ENCODE measurements around the gene CFAP210. TPM values are rescaled to one million over a fixed set of nuclear protein-coding genes. Genes with fewer than 3 reads are reported as not detected.

The CFAP210 gene
- total RNA-seq, 1 experiment from 2014 or later: not detected

DNA sequence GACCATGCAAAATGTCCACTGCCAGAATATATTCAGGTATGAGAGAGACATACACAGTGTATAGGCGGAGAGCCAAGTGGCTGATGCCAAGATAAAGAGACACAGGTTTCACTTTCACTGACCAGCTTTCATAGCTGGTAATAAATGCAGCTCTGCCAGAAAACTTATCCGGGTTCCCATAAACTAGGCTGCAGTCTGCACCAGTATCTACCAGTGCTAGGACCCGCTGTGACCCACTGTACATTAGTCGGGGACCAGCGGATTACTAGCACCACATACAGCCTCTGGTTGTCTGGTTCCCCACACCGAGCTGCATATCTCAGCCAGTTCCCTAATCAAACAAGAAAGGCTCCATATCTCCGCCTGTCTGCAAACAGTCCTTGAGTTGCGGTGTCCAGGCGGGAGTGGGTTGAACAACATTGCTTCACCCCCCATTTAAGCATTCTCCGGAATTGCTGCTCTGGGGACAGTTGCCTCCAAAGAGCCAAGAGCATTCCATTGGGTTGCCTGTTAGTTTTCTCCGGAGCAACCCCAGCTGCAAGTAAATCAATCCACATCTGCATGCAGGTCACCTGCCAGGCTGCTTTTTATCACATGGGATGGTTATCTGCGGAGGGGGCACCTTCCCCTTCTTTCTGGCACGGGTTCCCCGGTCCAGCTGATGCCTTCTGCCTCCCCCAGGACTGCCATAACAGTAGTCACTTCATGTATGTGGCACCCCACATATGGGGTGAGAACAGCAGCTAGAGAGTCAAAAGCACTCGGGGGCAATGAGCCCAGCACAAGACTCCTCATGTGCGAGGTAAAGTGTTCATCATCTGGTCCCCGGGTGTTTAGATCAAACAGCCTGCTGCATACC, 21.4 kb upstream of the CFAP210 start:
- Histone ChIP-seq H3K9me3 (ENCODE audit: control insufficient read depth in 1 of 2, insufficient read depth in 1 of 2, low read depth in 1 of 2, low read length in 2 of 2) (no peaks in the 10 kb centered on the region), H3K79me2 (ENCODE audit: insufficient read depth, low read length) (no peaks in the 10 kb centered on the region), H2AFZ (ENCODE audit: low read depth, low read length, poor library complexity, severe bottlenecking) (no peak overlapping the region), H3K36me3 (ENCODE audit: control insufficient read depth in 1 of 2, insufficient read depth in 2 of 2, low read length in 2 of 2) (no peaks in the 10 kb centered on the region), H3K9ac (ENCODE audit: low read length) (no peak overlapping the region), H3K4me2 (ENCODE audit: low read length) (no peak overlapping the region), H3K9me2 (ENCODE audit: insufficient read depth) (no peaks in the 10 kb centered on the region), H3K4me3 (replicated peaks in 1 of 2; ENCODE audit: low read depth in 1 of 2, low read length in 2 of 2) (no peak overlapping the region), H3K4me1 (ENCODE audit: control insufficient read depth in 1 of 2, insufficient read depth in 2 of 2, low read length in 2 of 2) (no peaks in the 10 kb centered on the region), H3K27ac (ENCODE audit: low read depth, low read length) (no peak overlapping the region), H3K27me3 (ENCODE audit: insufficient read depth, low read length) (no peaks in the 10 kb centered on the region), H4K20me1 (ENCODE audit: insufficient read depth) (no peaks in the 10 kb centered on the region)
- POLR2A ChIA-PET: no interaction called here
- RAD21 ChIA-PET (ENCODE audit: low non-redundant PET in 1 of 2, low total read pairs in 2 of 2, uncharacterized antibody in 2 of 2, unreplicated experiment in 2 of 2): no interaction called here
- TF ChIP-seq RAD21 (IDR thresholded peaks at IDR 0.05; ENCODE audit: low read depth) (no peak), CBX3 (IDR thresholded peaks at IDR 0.05; ENCODE audit: low read depth) (no peak), CEBPB (IDR thresholded peaks at IDR 0.05; ENCODE audit: low read depth) (no peak)
- DNase-seq (ENCODE audit: low read depth, low spot score): no peak
- CTCF ChIA-PET: no interaction called here
- ATAC-seq: no peak
- intact Hi-C loops (cut with micrococcal nuclease): no loop called here
- no TSS peak for BruUV-seq (replicated peaks)

DNA sequence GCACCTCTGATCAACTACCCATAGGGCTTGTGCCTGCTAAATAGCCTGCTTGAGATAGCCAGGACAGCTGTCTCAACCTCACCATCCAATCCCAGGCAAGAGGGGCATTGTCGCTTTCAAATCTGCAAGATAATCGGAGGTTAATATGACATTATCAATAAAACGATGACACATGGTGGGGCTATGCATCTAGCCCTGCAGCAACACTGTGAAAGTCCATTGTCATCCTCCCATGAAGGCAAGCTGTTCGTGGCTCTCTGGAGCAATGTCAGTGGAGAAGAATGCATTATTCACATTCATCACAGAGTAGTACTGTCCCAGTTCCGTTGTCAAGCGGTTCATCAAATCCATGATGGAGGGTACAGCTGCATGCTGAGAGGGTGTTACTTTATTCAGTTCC, 20.5 kb upstream of the CFAP210 start:
- DNase-seq (ENCODE audit: low read depth, low spot score): no peak
- TF ChIP-seq ZNF274 (IDR thresholded peaks at IDR 0.05; ENCODE audit: low read depth, low read length) (no peak), POLR2AphosphoS5 (IDR thresholded peaks at IDR 0.05; ENCODE audit: low read depth, low read length) (no peak), YY1 (IDR thresholded peaks at IDR 0.05; ENCODE audit: extremely low read depth, insufficient replicate concordance, low read depth, low read length) (no peak), EZH2 (IDR thresholded peaks at IDR 0.05) (no peak), EZH2phosphoT487 (IDR thresholded peaks at IDR 0.05; ENCODE audit: borderline replicate concordance) (no peak), CBX3 (IDR thresholded peaks at IDR 0.05; ENCODE audit: low read depth) (no peak), SP1 (IDR thresholded peaks at IDR 0.05; ENCODE audit: low read depth) (no peak), POLR2A (IDR thresholded peaks at IDR 0.05; ENCODE audit: borderline replicate concordance, extremely low read depth, insufficient read depth, insufficient read length) (no peak), FOSL1 (IDR thresholded peaks at IDR 0.05; ENCODE audit: low read depth) (no peak), EGR1 (IDR thresholded peaks at IDR 0.05; ENCODE audit: low read depth) (no peak), RAD21 (IDR thresholded peaks at IDR 0.05; ENCODE audit: low read depth) (no peak), CEBPB (IDR thresholded peaks at IDR 0.05; ENCODE audit: low read depth) (no peak), SIN3A (IDR thresholded peaks at IDR 0.05; ENCODE audit: low read depth) (no peak), SRF (IDR thresholded peaks at IDR 0.05; ENCODE audit: low read depth) (no peak)
- TF ChIP-seq, protein P1, sequence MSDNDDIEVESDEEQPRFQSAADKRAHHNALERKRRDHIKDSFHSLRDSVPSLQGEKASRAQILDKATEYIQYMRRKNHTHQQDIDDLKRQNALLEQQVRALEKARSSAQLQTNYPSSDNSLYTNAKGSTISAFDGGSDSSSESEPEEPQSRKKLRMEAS (IDR thresholded peaks at IDR 0.05): no peak
- TF ChIP-seq, protein P2, sequence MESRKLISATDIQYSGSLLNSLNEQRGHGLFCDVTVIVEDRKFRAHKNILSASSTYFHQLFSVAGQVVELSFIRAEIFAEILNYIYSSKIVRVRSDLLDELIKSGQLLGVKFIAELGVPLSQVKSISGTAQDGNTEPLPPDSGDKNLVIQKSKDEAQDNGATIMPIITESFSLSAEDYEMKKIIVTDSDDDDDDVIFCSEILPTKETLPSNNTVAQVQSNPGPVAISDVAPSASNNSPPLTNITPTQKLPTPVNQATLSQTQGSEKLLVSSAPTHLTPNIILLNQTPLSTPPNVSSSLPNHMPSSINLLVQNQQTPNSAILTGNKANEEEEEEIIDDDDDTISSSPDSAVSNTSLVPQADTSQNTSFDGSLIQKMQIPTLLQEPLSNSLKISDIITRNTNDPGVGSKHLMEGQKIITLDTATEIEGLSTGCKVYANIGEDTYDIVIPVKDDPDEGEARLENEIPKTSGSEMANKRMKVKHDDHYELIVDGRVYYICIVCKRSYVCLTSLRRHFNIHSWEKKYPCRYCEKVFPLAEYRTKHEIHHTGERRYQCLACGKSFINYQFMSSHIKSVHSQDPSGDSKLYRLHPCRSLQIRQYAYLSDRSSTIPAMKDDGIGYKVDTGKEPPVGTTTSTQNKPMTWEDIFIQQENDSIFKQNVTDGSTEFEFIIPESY (IDR thresholded peaks at IDR 0.05; ENCODE audit: extremely low read depth, insufficient replicate concordance, low read length): no peak
- TF ChIP-seq, protein P3, sequence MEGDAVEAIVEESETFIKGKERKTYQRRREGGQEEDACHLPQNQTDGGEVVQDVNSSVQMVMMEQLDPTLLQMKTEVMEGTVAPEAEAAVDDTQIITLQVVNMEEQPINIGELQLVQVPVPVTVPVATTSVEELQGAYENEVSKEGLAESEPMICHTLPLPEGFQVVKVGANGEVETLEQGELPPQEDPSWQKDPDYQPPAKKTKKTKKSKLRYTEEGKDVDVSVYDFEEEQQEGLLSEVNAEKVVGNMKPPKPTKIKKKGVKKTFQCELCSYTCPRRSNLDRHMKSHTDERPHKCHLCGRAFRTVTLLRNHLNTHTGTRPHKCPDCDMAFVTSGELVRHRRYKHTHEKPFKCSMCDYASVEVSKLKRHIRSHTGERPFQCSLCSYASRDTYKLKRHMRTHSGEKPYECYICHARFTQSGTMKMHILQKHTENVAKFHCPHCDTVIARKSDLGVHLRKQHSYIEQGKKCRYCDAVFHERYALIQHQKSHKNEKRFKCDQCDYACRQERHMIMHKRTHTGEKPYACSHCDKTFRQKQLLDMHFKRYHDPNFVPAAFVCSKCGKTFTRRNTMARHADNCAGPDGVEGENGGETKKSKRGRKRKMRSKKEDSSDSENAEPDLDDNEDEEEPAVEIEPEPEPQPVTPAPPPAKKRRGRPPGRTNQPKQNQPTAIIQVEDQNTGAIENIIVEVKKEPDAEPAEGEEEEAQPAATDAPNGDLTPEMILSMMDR (IDR thresholded peaks at IDR 0.05 in 2 of 3, conservative IDR thresholded peaks at IDR 0.05 in 1 of 3; ENCODE audit: borderline replicate concordance in 1 of 3, insufficient read depth in 1 of 3, low read depth in 2 of 3, low read length in 2 of 3): no peak

More for the DNA sequence above, 20.5 kb upstream of the CFAP210 start:
- H3K4me1 ChIP-seq (ENCODE audit: control insufficient read depth in 1 of 2, insufficient read depth in 2 of 2, low read length in 2 of 2): no peaks in the 10 kb centered on the region
- H4K20me1 ChIP-seq (ENCODE audit: insufficient read depth): no peaks in the 10 kb centered on the region
- no peak overlapping the region for H2AFZ ChIP-seq (ENCODE audit: low read depth, low read length, poor library complexity, severe bottlenecking)
- no peak overlapping the region for H3K27ac ChIP-seq (ENCODE audit: low read depth, low read length)
- H3K9ac ChIP-seq (ENCODE audit: low read length): no peak overlapping the region
- no peaks in the 10 kb centered on the region for H3K79me2 ChIP-seq (ENCODE audit: insufficient read depth, low read length)
- RAD21 ChIA-PET (ENCODE audit: low non-redundant PET in 1 of 2, low total read pairs in 2 of 2, uncharacterized antibody in 2 of 2, unreplicated experiment in 2 of 2): no interaction called here
- no peaks in the 10 kb centered on the region for H3K36me3 ChIP-seq (ENCODE audit: control insufficient read depth in 1 of 2, insufficient read depth in 2 of 2, low read length in 2 of 2)
- no peak overlapping the region for H3K4me2 ChIP-seq (ENCODE audit: low read length)
- no peaks in the 10 kb centered on the region for H3K9me2 ChIP-seq (ENCODE audit: insufficient read depth)
- H3K9me3 ChIP-seq (ENCODE audit: control insufficient read depth in 1 of 2, insufficient read depth in 1 of 2, low read depth in 1 of 2, low read length in 2 of 2): no peaks in the 10 kb centered on the region
- ATAC-seq: no peak
- no peak overlapping the region for H3K4me3 ChIP-seq (replicated peaks in 1 of 2; ENCODE audit: low read depth in 1 of 2, low read length in 2 of 2)
- CTCF ChIA-PET: no interaction called here
- POLR2A ChIA-PET: no interaction called here
- no peaks in the 10 kb centered on the region for H3K27me3 ChIP-seq (ENCODE audit: insufficient read depth, low read length)
- intact Hi-C loops (cut with micrococcal nuclease): no loop called here
- no TSS peak for BruUV-seq (replicated peaks)

All from HCT116 (cell line).